GM23248 (cell line): ENCODE results near the gene IFNL2. TPM values are rescaled to one million over a fixed set of nuclear protein-coding genes. Genes with fewer than 3 reads are reported as not detected.

Source experiments
- DNase-seq: peaks from one replicate; pipeline ENCODE4 v3.0.0-alpha.2; 2015
- H2AFZ ChIP-seq: fragments of 200-600 bp; sonication (generic); 2 replicates; pipeline ENCODE4 v1.6.1; 2016; ENCODE audit warnings: antibody characterized with exemption
- H3F3A ChIP-seq: fragments of 200-600 bp; sonication (generic); 2 replicates; pipeline ENCODE4 v1.6.1; 2016; ENCODE audit warnings: mild to moderate bottlenecking, antibody characterized with exemption, mixed run types; ENCODE audit not compliant: insufficient read depth
- H3K27ac ChIP-seq: fragments of 200-600 bp; sonication (generic); 2 replicates; pipeline ENCODE4 v1.5.1; 2016; ENCODE audit warnings: mild to moderate bottlenecking
- H3K27me3 ChIP-seq: fragments of 200-600 bp; sonication (generic); replicated peaks from 2 replicates; pipeline ENCODE4 v1.6.1; 2016; ENCODE audit warnings: mild to moderate bottlenecking; ENCODE audit not compliant: insufficient read depth
- H3K36me3 ChIP-seq: fragments of 200-600 bp; sonication (generic); 2 replicates; pipeline ENCODE4 v1.6.1; 2016; ENCODE audit warnings: low read depth, mild to moderate bottlenecking
- H3K4me1 ChIP-seq: fragments of 200-600 bp; sonication (generic); 2 replicates; pipeline ENCODE4 v1.6.1; 2016; ENCODE audit warnings: mild to moderate bottlenecking; ENCODE audit not compliant: insufficient read depth
- H3K4me2 ChIP-seq: fragments of 200-600 bp; sonication (generic); one replicate; pipeline ENCODE4 v1.6.1; 2016; ENCODE audit warnings: mild to moderate bottlenecking; ENCODE audit not compliant: unreplicated experiment
- H3K4me3 ChIP-seq: fragments of 200-600 bp; sonication (generic); 2 replicates; pipeline ENCODE4 v1.5.1; 2016; ENCODE audit warnings: mild to moderate bottlenecking
- H3K79me2 ChIP-seq: fragments of 200-600 bp; sonication (generic); 2 replicates; pipeline ENCODE4 v1.6.1; 2016; ENCODE audit warnings: mild to moderate bottlenecking; ENCODE audit not compliant: insufficient read depth
- H3K9ac ChIP-seq: fragments of 200-600 bp; sonication (generic); 2 replicates; pipeline ENCODE4 v1.6.1; 2016; ENCODE audit warnings: mild to moderate bottlenecking
- H3K9me2 ChIP-seq: fragments of 200-600 bp; sonication (generic); 2 replicates; pipeline ENCODE4 v1.6.1; 2016; ENCODE audit warnings: mixed run types, mild to moderate bottlenecking, moderate library complexity; ENCODE audit not compliant: insufficient read depth
- H3K9me3 ChIP-seq: fragments of 200-600 bp; sonication (generic); one replicate; pipeline ENCODE4 v1.6.1; 2017; ENCODE audit warnings: low read depth
- H4K20me1 ChIP-seq: fragments of 200-600 bp; sonication (generic); 2 replicates; pipeline ENCODE4 v1.6.0; 2016; ENCODE audit not compliant: insufficient read depth
- EZH2 ChIP-seq: fragments of 200-600 bp; sonication (generic); IDR thresholded peaks from 2 replicates; pipeline ENCODE4 v1.6.1; 2018; ENCODE audit warnings: antibody characterized with exemption, mild to moderate bottlenecking; ENCODE audit not compliant: insufficient read depth, poor library complexity, severe bottlenecking
- EZH2phosphoT487 ChIP-seq: fragments of 200-600 bp; sonication (generic); IDR thresholded peaks from 2 replicates; pipeline ENCODE4 v1.6.1; 2018; ENCODE audit warnings: antibody characterized with exemption, moderate library complexity, mild to moderate bottlenecking, low read depth; ENCODE audit not compliant: insufficient read depth
- WGBS, 2 experiments: methylation state at CpG; one replicate each; pipeline ENCODE4 v1.1.6; 2015 to 2017; ENCODE audit warnings: low lambda C conversion rate in 2 of 2, low coverage in 1 of 2; ENCODE audit errors: missing lambda C conversion rate in 2 of 2; 5-methylcytosine and 5-hydroxymethylcytosine counted together
- in situ Hi-C: fragments of 300-500 bp; cut with MboI; formaldehyde crosslinking; loops from 2 replicates; pipeline ENCODE4 v1.15.0; 2020
- polyA plus RNA-seq: library from polyadenylated mRNA; unstranded; fragments of >200 nt; fragmentation: Nextera tagmentation; extraction: Ambion mirVana; gene quantifications from 2 replicates; pipeline ENCODE4 v1.2.1, GENCODE V29; 2016
- total RNA-seq: library from RNA; depleted of rRNA; stranded (reverse); fragments of >200 nt; shearing (Covaris generic); gene quantifications from 2 replicates; pipeline ENCODE4 v1.2.3, GENCODE V29; 2014

Gene IFNL2
- total and polyA plus RNA-seq, 2 experiments from 2014 or later = not detected

GRCh38 chr19:39246951-39247669 is 21.1 kb upstream of the IFNL2 start:
- WGBS, 2 experiments = 12 to 13% methylated on average over 31 to 42 of the region's 42 CpGs
- Histone ChIP-seq H3K36me3 (no peaks in the 10 kb centered on the region), H4K20me1 (no peaks in the 10 kb centered on the region), H3F3A (no peaks in the 10 kb centered on the region), H3K27me3 (peaks cover 53% of the 10 kb centered on the region), H3K4me1 (no peaks in the 10 kb centered on the region), H3K27ac (no peak overlapping the region), H3K79me2 (no peaks in the 10 kb centered on the region), H3K9me2 (no peaks in the 10 kb centered on the region), H2AFZ (peak overlapping the region; percentile 66), H3K9ac (no peak overlapping the region), H3K9me3 (no peaks in the 10 kb centered on the region), H3K4me2 (no peak overlapping the region), H3K4me3 (no peak overlapping the region; the same call in 1 of the 2 replicates)
- no peak for TF ChIP-seq EZH2
- TF ChIP-seq EZH2phosphoT487 = no peak
- in situ Hi-C loops = no loop called here
- DNase-seq = peak; percentile 47

- Histone ChIP-seq H3K27ac (no peak overlapping the region), H4K20me1 (no peaks in the 10 kb centered on the region), H3F3A (no peaks in the 10 kb centered on the region), H3K4me1 (no peaks in the 10 kb centered on the region), H3K36me3 (no peaks in the 10 kb centered on the region), H3K79me2 (no peaks in the 10 kb centered on the region), H3K27me3 (peaks cover 53% of the 10 kb centered on the region), H3K4me3 (no peak overlapping the region; the same call in 1 of the 2 replicates), H3K9me2 (no peaks in the 10 kb centered on the region), H3K9ac (no peak overlapping the region), H3K4me2 (no peak overlapping the region), H3K9me3 (no peaks in the 10 kb centered on the region), H2AFZ (peak overlapping the region; percentile 66)
- TF ChIP-seq EZH2phosphoT487 (no peak), EZH2 (peak; percentile 82)
- in situ Hi-C loops = no loop called here
- peak; percentile 53 for DNase-seq
- 9 to 10% methylated on average over 77 to 91 of the region's 92 CpGs for WGBS, 2 experiments
Measured at GRCh38 chr19:39247701-39248664, 20.2 kb upstream of the IFNL2 start.

GRCh38 chr19:39248806-39249205 is 19.4 kb upstream of the IFNL2 start, which contains the start of gene IFNL4:
IFNL4 (minus strand) TSS chr19:39248856.
- Histone ChIP-seq H3K4me3 (no peak within 1 kb of the TSS), H3K79me2 (no peaks in the 10 kb centered on the region), H2AFZ (peak within 1 kb of the TSS; percentile 66; the same call in 1 of the 2 replicates), H3K27ac (no peak within 1 kb of the TSS), H3F3A (no peaks in the 10 kb centered on the region), H3K9ac (no peak within 1 kb of the TSS), H3K27me3 (peaks cover 52% of the 10 kb centered on the region), H3K36me3 (no peaks in the 10 kb centered on the region), H3K9me2 (no peaks in the 10 kb centered on the region), H3K9me3 (no peaks in the 10 kb centered on the region), H4K20me1 (no peaks in the 10 kb centered on the region), H3K4me2 (no peak within 1 kb of the TSS), H3K4me1 (no peaks in the 10 kb centered on the region)
- WGBS, 2 experiments = 56 to 66% methylated on average over 13 of the region's 13 CpGs
- no peak for TF ChIP-seq EZH2phosphoT487
- no peak for DNase-seq
- in situ Hi-C loops = no loop called here

GRCh38 chr19:39251081-39251480 is 17.1 kb upstream of the IFNL2 start:
- no peaks in the 10 kb centered on the region for H3K79me2 ChIP-seq
- H3F3A ChIP-seq = no peaks in the 10 kb centered on the region
- H3K4me1 ChIP-seq = no peaks in the 10 kb centered on the region
- no peaks in the 10 kb centered on the region for H3K9me3 ChIP-seq
- TF ChIP-seq EZH2 = no peak
- no peak for TF ChIP-seq EZH2phosphoT487
- WGBS, 2 experiments = 52 to 64% methylated on average over 5 of the region's 5 CpGs
- no peak overlapping the region for H3K4me2 ChIP-seq
- no peak overlapping the region for H3K4me3 ChIP-seq
- in situ Hi-C loops = no loop called here
- H3K36me3 ChIP-seq = no peaks in the 10 kb centered on the region
- no peak overlapping the region for H3K9ac ChIP-seq
- H3K27me3 ChIP-seq = peaks cover 60% of the 10 kb centered on the region
- no peak for DNase-seq
- H2AFZ ChIP-seq = no peak overlapping the region
- H3K9me2 ChIP-seq = no peaks in the 10 kb centered on the region
- no peaks in the 10 kb centered on the region for H4K20me1 ChIP-seq
- H3K27ac ChIP-seq = no peak overlapping the region
